Stimulated activated naive CD4-positive, alpha-beta T cell treated with Interleukin-2 at 50 U/mL for 16 hours (primary cell): ENCODE data around the gene HEATR5B.
A peak's percentile ranks its signal among the peaks of the same experiment; 100 is the strongest.
"Not testable (repeated sequence)": the region's sequence is repeated elsewhere in the genome, so short reads cannot be mapped to it uniquely, and the experiment has no call there.

Experiments
- DNase-seq: peaks from one replicate; lab custom pipeline; 2025; lab: John Stamatoyannopoulos, UW

HEATR5B gene

GRCh38 chr2:36981911-36982310 is 102.3 kb downstream of the HEATR5B start:
- DNase-seq, result no peak

GRCh38 chr2:36979007-36979406 is 105.2 kb downstream of the HEATR5B start:
- DNase-seq, result not testable (repeated sequence)

- no peak for DNase-seq
Observed at GRCh38 chr2:36976065-36976464, 108.1 kb downstream of the HEATR5B start.

DNA sequence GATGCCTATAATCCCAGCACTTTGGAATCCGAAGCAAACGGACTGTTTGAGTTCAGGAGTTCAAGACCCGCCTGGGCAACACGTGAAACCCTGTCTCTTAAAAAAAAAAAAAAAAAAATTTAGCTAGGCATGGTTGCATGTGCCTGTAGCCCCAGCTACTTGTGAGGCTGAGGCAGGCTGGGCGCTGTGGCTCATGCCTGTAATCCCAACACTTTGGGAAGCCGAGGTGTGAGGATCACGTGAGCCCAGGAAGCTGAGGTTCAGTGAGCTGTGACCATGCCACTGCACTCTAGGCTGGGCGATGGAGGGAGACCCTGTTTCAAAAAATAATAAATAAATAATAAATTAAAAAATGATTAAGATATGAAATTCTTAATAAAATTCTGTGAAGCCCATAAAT is 108.9 kb downstream of the HEATR5B start:
- DNase-seq, result no peak

- DNase-seq, result no peak
Observed at GRCh38 chr2:36973320-36973719, 110.9 kb downstream of the HEATR5B start.

DNA sequence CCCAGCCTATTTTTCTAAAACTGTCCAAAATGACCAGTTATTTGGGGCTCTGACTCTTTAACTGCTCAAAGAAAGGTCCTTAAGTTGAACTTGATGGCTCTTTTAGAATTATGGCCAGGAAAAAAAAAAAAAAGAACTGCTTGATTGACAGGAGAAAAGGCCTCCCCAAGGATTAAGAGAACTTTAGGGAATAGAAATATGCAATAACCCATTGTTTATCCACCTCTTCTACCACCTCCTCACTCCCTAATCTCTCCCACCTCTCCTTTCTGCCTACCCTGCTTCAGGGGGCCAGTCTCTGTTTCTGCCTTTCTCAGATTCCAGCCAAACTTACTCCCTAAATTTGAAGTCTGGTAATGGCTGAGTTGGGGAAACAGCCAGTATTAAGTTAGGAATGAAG is 112.2 kb downstream of the HEATR5B start:
- DNase-seq, result no peak

DNA sequence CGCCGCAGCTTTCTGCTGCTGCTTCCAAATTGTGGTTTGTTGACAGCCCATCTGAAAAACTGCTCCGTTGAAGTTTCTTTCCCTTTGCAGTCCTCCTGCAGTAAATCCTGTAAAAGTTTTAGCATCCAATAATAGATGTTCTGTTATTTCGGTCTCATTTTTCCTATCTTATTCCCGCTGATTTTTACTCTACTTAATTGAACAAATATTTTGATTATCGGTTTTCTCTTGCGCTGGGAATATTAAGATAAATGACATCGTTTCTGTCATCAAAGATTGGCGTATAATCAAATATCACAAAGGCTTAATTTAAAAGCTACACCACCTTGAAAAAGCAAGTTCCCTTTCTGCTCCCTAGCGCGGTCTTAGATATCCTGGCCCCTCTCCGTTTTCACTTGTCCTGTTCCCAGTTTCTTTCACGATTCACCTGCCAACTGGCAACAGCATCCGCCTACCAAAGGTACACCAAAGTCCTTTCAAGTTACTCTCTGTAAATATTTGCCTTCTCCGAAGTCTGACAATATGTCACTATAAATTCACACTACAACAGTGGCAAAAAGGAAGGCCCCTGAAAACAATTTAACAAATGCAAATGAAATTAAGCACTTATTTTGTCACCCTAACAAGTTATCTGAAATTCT is 116.8 kb downstream of the HEATR5B start:
- DNase-seq, result no peak

GRCh38 chr2:36966370-36967235 is 117.6 kb downstream of the HEATR5B start, which contains the start of gene STRN:
Gene STRN (minus strand): TSS chr2:36966536. CDS start chr2:36966463, 73 bp downstream.
- peak; percentile 100 for DNase-seq

GRCh38 chr2:36965751-36966369 is 118.3 kb downstream of the HEATR5B start:
- DNase-seq, result peak; percentile 57

DNA sequence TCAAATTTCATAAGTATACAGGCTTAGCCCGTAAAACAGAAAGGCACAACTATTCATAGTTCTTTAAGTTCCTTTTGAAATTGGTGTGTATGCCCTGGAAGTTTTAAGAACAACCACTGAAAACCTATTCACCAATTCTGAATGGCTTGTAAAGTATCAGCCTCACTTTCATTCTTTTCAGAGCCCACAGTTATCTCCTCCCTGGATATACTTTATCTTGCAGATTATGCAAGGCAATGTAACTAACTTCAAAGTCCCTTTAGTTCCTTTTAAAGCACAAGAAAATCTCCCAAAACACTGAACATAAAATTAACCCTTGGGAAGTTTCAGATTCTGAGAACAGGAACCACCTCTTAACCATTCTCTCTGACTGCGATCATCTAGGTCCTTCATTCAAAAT is 119.0 kb downstream of the HEATR5B start:
- DNase-seq, result no peak

GRCh38 chr2:36964496-36965058 is 119.6 kb downstream of the HEATR5B start:
- DNase-seq, result no peak

DNA sequence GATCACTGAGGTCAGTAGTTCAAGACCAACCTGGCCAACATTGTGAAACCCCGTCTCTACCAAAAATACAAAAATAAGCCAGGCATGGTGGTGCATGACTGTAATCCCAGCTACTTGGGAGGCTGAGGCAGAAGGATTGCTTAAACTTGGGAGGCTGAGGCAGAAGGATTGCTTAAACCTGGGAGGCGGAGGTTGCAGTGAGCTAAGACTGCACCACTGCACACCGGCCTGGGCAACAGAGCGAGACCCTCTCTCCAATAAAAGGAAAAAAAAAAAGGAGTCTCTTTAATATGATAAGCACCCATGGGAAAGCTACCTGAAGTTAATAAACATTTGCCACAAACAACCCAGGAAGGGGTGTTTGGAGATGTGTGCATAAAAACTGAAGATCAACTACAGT is 120.4 kb downstream of the HEATR5B start:
- no peak for DNase-seq

DNA sequence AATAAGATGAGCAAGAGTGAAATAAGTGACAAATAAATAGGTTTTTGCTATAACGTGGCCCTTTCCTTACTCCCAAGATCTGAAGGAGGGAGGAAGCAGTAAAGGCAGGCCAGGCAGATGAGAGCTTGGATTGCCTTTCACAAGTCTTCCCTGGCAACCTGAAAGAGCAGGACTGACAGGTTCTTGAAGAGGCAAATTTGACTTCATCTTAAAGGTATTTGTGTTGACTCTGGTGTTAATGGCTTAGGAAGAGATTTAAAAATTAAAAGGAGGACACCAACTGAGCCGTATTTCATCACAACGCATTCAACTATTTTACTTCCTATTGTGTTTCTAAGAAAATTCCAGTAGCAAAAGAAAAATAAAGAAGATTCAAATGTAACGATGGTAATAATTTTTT is 121.1 kb downstream of the HEATR5B start:
- DNase-seq, result no peak

DNA sequence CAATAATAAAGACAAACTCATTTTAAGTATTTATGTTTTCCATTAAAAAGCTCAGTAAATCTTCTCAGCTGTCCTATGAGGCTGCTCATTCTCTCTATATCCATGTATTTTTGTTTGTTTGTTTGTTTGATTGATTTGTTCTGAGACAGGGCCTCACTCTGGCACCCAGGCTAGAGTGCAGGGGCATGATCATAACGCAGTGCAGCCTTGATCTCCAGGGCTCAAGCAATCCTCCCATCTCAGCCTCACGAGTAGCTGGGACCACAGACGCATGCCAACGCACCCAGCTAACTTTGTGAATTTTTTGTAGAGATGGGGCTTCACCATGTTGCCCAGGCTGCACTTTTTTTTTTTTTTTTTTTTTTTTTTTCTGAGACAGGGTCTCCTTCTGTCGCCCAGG is 123.4 kb downstream of the HEATR5B start:
- DNase-seq, result no peak

GRCh38 chr2:36960005-36960675 is 124.0 kb downstream of the HEATR5B start:
- DNase-seq, result no peak

- no peak for DNase-seq
Observed at GRCh38 chr2:36954977-36955607, 129.1 kb downstream of the HEATR5B start.

- no peak for DNase-seq
Observed at GRCh38 chr2:36952748-36953197, 131.4 kb downstream of the HEATR5B start.

- no peak for DNase-seq
Observed at GRCh38 chr2:36951574-36951973, 132.6 kb downstream of the HEATR5B start.

GRCh38 chr2:36951027-36951518 is 133.1 kb downstream of the HEATR5B start:
- DNase-seq, result no peak

DNA sequence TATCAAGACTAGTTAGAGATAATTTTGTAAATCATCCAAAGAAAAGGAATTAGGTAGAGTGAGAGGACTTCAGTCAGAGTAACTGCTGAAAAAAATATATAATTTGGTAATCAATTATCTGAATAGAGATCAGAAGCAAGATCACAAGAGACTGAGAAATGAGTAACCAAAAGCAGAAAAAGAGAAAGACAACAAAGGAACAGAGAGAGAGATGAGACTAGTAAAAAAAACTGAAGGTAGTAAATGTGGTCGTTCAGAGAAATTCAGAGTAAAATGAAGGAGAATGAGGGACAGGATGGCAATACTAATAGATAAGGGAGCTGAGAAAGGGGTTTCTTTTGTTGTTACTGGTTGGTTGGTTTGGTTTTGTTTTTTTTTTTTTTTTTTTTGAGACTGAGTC is 134.3 kb downstream of the HEATR5B start:
- no peak for DNase-seq

DNA sequence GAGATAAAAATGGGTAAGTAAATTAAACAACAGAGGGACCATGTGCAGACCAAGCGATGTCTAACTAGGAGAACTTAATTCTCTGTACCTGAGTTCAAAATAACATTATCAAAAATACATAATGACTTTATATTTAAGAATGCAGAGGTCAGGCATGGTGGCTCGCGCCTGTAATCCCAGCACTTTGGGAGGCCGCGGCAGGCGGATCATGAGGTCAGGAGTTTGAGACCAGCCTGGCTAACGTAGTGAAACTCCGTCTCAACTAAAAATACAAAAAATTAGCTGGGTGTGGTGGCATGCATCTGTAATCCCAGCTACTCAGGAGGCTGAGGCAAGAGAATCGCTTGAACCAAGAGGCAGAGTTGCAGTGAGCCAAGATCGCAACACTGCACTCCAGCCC is 138.9 kb downstream of the HEATR5B start:
- not testable (repeated sequence) for DNase-seq
